ENCODE measurements around the gene CHRNB2. TPM values are rescaled to one million over a fixed set of nuclear protein-coding genes. Genes with fewer than 3 reads are reported as not detected.

CHRNB2 gene
- total RNA-seq, 1 experiment from 2014 or later, result 0.21 TPM

- CTCF ChIA-PET, result interaction anchor here (0.7 kb wide), 1 partner anchor 325 kb away, joined by 12 read pairs; no protein-coding TSS in a partner anchor
- intact Hi-C loops (cut with micrococcal nuclease; ENCODE audit: unreplicated experiment), result loop anchor here (5.0 kb wide), 1 partner anchor 47 kb away; no protein-coding TSS in a partner anchor
Measured at GRCh38 chr1:154539486-154540483, 27.8 kb upstream of the CHRNB2 start.

More at GRCh38 chr1:154539486-154540483, 27.8 kb upstream of the CHRNB2 start:
- in situ Hi-C loops (cut with HindIII; ENCODE audit: low pct_unique_long_range_greater_than_20kb, low sequenced_read_pairs), result no loop called here
- ATAC-seq (no peak), DNase-seq (ENCODE audit: low read depth, low spot score) (no peak)
- Histone ChIP-seq H3K27ac (ENCODE audit: low read length) (no peak overlapping the region), H3K27me3 (ENCODE audit: control insufficient read depth, insufficient read depth, low read length) (peaks cover 2% of the 10 kb centered on the region; the same call in 1 of the 2 replicates), H3K36me3 (ENCODE audit: control insufficient read depth, insufficient read depth, low read length) (no peaks in the 10 kb centered on the region), H3K4me1 (ENCODE audit: control insufficient read depth, insufficient read depth, low read length) (no peaks in the 10 kb centered on the region), H3K9me3 (ENCODE audit: control insufficient read depth, insufficient read depth, low read depth, low read length) (no peaks in the 10 kb centered on the region), H3K4me3 (ENCODE audit: low read depth in 2 of 2, low read length in 2 of 2) (no peak overlapping the region)
- POLR2A ChIA-PET, result no interaction called here
- BruUV-seq (replicated peaks), result no TSS peak
- TF ChIP-seq SIN3A (IDR thresholded peaks at IDR 0.05; ENCODE audit: borderline replicate concordance, insufficient read depth, low read depth, low read length) (no peak), CTCF (IDR thresholded peaks at IDR 0.05) (no peak), TCF7L2 (IDR thresholded peaks at IDR 0.05; ENCODE audit: low read depth, low read length) (no peak), REST (IDR thresholded peaks at IDR 0.05; ENCODE audit: insufficient read depth in 1 of 2, low read depth in 2 of 2, low read length in 1 of 2) (no peak), POLR2AphosphoS5 (IDR thresholded peaks at IDR 0.05; ENCODE audit: low read depth, low read length) (no peak)

Measured in Panc1 (cell line).